Measurements from ENCODE around the gene NUDT3. TPM values are rescaled to one million over a fixed set of nuclear protein-coding genes. Genes with fewer than 3 reads are reported as not detected.
A peak's percentile ranks its signal among the peaks of the same experiment; 100 is the strongest.

The NUDT3 gene
- total and polyA plus RNA-seq, 9 of the 15 experiments (the other 6 are each of a cell fraction or from before 2014, with no cell fraction given), result 5.4 to 81.2 (median 56.4) TPM

- TF ChIP-seq SIN3A (IDR thresholded peaks at IDR 0.05; ENCODE audit: borderline replicate concordance in 2 of 2, control insufficient read depth in 1 of 2, low read depth in 2 of 2, low read length in 2 of 2) (no peak; a peak in 1 of 4 replicates), SIN3B (IDR thresholded peaks at IDR 0.05; ENCODE audit: low read depth) (peak; percentile 35; the same call in 1 of the 2 replicates), GABPA (tag; conservative IDR thresholded peaks at IDR 0.05; ENCODE audit: low read depth) (peak; percentile 74), SMC3 (conservative IDR thresholded peaks at IDR 0.05; ENCODE audit: insufficient read depth, low read depth, low read length) (peak; percentile 93), CBX8 (IDR thresholded peaks at IDR 0.05; ENCODE audit: borderline replicate concordance, extremely low read depth, low read depth, low read length, poor library complexity, severe bottlenecking) (no peak), EGR1 (conservative IDR thresholded peaks at IDR 0.05) (peak; percentile 99), ZNF436 (CRISPR knock-in tag; IDR thresholded peaks at IDR 0.05) (no peak), CREB3L1 (IDR thresholded peaks at IDR 0.05; ENCODE audit: borderline replicate concordance, low read depth) (0 out of 2 replicates have a peak, but pooled peaks have one; percentile 18), PRPF4 (IDR thresholded peaks at IDR 0.05; ENCODE audit: insufficient read depth, low read depth, low read length, poor library complexity, severe bottlenecking) (peak; percentile 76), NEUROD1 (IDR thresholded peaks at IDR 0.05; ENCODE audit: borderline replicate concordance, low read depth, low read length, partially characterized antibody) (peak; percentile 17), TFE3 (CRISPR knock-in tag; IDR thresholded peaks at IDR 0.05) (peak; percentile 76), ELF2 (CRISPR knock-in tag; IDR thresholded peaks at IDR 0.05) (0 out of 2 replicates have a peak, but pooled peaks have one; percentile 41), JUND (IDR thresholded peaks at IDR 0.05; ENCODE audit: borderline replicate concordance, low read depth, low read length) (no peak; the same call in 1 of the 2 replicates), JUND (tag; IDR thresholded peaks at IDR 0.05; ENCODE audit: borderline replicate concordance, low read depth, low read length) (peak; percentile 12; the same call in 1 of the 3 replicates), ZNF253 (CRISPR knock-in tag; conservative IDR thresholded peaks at IDR 0.05) (no peak), ARID3A (IDR thresholded peaks at IDR 0.05; ENCODE audit: borderline replicate concordance, low read depth, low read length) (no peak)
- TF ChIP-seq, protein P1, sequence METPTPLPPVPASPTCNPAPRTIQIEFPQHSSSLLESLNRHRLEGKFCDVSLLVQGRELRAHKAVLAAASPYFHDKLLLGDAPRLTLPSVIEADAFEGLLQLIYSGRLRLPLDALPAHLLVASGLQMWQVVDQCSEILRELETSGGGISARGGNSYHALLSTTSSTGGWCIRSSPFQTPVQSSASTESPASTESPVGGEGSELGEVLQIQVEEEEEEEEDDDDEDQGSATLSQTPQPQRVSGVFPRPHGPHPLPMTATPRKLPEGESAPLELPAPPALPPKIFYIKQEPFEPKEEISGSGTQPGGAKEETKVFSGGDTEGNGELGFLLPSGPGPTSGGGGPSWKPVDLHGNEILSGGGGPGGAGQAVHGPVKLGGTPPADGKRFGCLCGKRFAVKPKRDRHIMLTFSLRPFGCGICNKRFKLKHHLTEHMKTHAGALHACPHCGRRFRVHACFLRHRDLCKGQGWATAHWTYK (CRISPR knock-in tag; IDR thresholded peaks at IDR 0.05), result 0 out of 2 replicates have a peak, but pooled peaks have one; percentile 11
- TF ChIP-seq, protein P2, sequence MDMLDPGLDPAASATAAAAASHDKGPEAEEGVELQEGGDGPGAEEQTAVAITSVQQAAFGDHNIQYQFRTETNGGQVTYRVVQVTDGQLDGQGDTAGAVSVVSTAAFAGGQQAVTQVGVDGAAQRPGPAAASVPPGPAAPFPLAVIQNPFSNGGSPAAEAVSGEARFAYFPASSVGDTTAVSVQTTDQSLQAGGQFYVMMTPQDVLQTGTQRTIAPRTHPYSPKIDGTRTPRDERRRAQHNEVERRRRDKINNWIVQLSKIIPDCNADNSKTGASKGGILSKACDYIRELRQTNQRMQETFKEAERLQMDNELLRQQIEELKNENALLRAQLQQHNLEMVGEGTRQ (CRISPR knock-in tag; IDR thresholded peaks at IDR 0.05), result peak; percentile 75; the same call in 1 of the 2 replicates
Observed at GRCh38 chr6:34248727-34249468, 143.6 kb downstream of the NUDT3 start, which contains the start of gene SMIM29 (continued).
